NB4 (cell line): ENCODE data around the gene MAGI2.

Experiments
- DNase-seq: peaks from one replicate; pipeline ENCODE4 v3.0.0; 2010; ENCODE audit warnings: low read depth
- H3K4me3 ChIP-seq: one replicate; pipeline ENCODE4 v1.5.1; 2011; ENCODE audit warnings: mild to moderate bottlenecking, low read depth, low read length, moderate library complexity
- CTCF ChIP-seq: IDR thresholded peaks from one replicate; pipeline ENCODE4 v1.5.1; 2012; ENCODE audit warnings: low read depth, low read length
- MAX ChIP-seq: IDR thresholded peaks from 2 replicates; pipeline ENCODE4 v1.6.1; 2011; ENCODE audit warnings: low read depth, low read length
- MYC ChIP-seq: IDR thresholded peaks from 2 replicates; pipeline ENCODE4 v1.6.1; 2011; ENCODE audit warnings: low read depth, low read length
- POLR2A ChIP-seq: IDR thresholded peaks from 2 replicates; pipeline ENCODE4 v1.6.1; 2011; ENCODE audit warnings: mild to moderate bottlenecking; ENCODE audit not compliant: insufficient read length; ENCODE audit errors: extremely low read depth

Gene MAGI2

GRCh38 chr7:79425665-79426064 is 27.8 kb downstream of the MAGI2 start:
- H3K4me3 ChIP-seq: no peak overlapping the region
- no peak for DNase-seq
- no peak for TF ChIP-seq MAX
- no peak for TF ChIP-seq POLR2A
- no peak for TF ChIP-seq MYC
- TF ChIP-seq CTCF: no peak

- DNase-seq: no peak
- H3K4me3 ChIP-seq: no peak overlapping the region
- TF ChIP-seq POLR2A (no peak), MYC (no peak), CTCF (no peak), MAX (no peak)
Observed at GRCh38 chr7:79421751-79422150, 31.7 kb downstream of the MAGI2 start.

- peak; percentile 10 for DNase-seq
- H3K4me3 ChIP-seq: no peak overlapping the region
- no peak for TF ChIP-seq POLR2A
- no peak for TF ChIP-seq MYC
- TF ChIP-seq MAX: no peak
- TF ChIP-seq CTCF: no peak
Observed at GRCh38 chr7:79420464-79420863, 33.0 kb downstream of the MAGI2 start.

- no peak overlapping the region for H3K4me3 ChIP-seq
- no peak for TF ChIP-seq MYC
- no peak for TF ChIP-seq POLR2A
- TF ChIP-seq CTCF: no peak
- no peak for TF ChIP-seq MAX
- DNase-seq: no peak
Observed at GRCh38 chr7:79414910-79415309, 38.6 kb downstream of the MAGI2 start.

GRCh38 chr7:79412915-79413314 is 40.6 kb downstream of the MAGI2 start:
- H3K4me3 ChIP-seq: no peak overlapping the region
- DNase-seq: no peak
- TF ChIP-seq MAX (no peak), POLR2A (no peak), CTCF (no peak), MYC (no peak)

- TF ChIP-seq CTCF (no peak), MYC (no peak), POLR2A (no peak), MAX (no peak)
- H3K4me3 ChIP-seq: no peak overlapping the region
- no peak for DNase-seq
Observed at GRCh38 chr7:79412438-79412837, 41.0 kb downstream of the MAGI2 start.
